A673 (cell line): ENCODE results near the gene TERT.

Experiments used
- CTCF ChIP-seq: fragments of 300-800, 200-600 bp; sonication (generic); conservative IDR thresholded peaks from 2 replicates; pipeline ENCODE4 v1.5.1; 2017; ENCODE audit warnings: low read depth, mild to moderate bottlenecking, antibody characterized with exemption, low read length, moderate library complexity, mixed read lengths
- EZH2 ChIP-seq: fragments of 200-600 bp; sonication (generic); IDR thresholded peaks from 2 replicates; pipeline ENCODE4 v1.6.1; 2017; ENCODE audit warnings: borderline replicate concordance, low read depth, mild to moderate bottlenecking, mixed read lengths, antibody characterized with exemption, low read length; ENCODE audit not compliant: poor library complexity, severe bottlenecking

GRCh38 chr5:1240496-1241260, 54.2 kb downstream of the TERT start:
- TF ChIP-seq CTCF = no peak
- no peak for TF ChIP-seq EZH2
